Measurements from ENCODE around the gene RAB20. TPM values are rescaled to one million over a fixed set of nuclear protein-coding genes. Genes with fewer than 3 reads are reported as not detected.
"Not testable (repeated sequence)": the region's sequence is repeated elsewhere in the genome, so short reads cannot be mapped to it uniquely, and the experiment has no call there.

The RAB20 gene
- total RNA-seq, 2 experiments from 2014 or later: 8.8 to 9.9 TPM

DNA sequence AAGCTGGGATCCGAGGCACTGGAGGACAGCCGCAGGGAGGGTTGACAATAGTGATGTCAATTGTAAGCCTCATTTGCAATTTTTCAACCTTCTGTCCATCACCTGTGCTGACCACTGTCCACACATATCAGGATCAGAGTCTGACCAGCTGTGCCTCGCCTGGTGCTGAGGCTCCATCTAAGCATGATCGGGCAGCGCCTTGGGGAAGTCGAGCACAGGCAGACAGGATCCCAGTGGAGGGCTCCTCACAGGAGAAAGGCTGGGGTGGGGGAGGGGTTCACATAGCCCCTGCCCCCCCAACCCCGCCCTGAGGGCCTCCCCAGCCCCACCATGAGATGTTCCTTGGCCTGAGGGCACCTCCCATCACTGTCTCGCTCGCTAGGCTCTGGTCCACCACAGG is 60.3 kb downstream of the RAB20 start:
- peaks cover 3% of the 10 kb centered on the region for H3K27me3 Mint-ChIP-seq
- no peaks in the 10 kb centered on the region for H3K9me3 Mint-ChIP-seq
- H3K4me3 Mint-ChIP-seq: no peak overlapping the region
- ATAC-seq (ENCODE audit: low read depth) (no peak), DNase-seq (no peak)
- no peak overlapping the region for H3K27ac Mint-ChIP-seq
- no peaks in the 10 kb centered on the region for H3K4me1 Mint-ChIP-seq
- H3K36me3 Mint-ChIP-seq: no peaks in the 10 kb centered on the region
- POLR2A ChIA-PET: no interaction called here

DNA sequence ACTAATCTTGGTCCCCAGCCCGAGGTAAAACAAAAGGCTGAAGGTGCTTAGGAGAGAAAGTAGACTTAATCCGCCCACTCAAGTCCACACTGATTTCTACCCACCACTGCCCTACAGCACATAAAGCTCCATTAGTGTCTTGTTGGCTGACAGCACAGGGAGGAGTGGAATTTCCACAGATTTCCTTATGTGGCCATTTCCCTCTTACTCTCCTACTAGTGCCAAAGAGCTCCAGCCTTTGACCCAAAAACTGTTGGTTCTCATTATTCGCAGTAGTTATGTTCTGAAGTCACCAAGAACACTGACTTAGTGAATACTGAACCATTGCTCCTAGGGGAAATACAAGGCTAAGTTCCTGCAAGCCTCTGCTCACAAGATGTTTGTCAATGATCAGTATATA is 61.2 kb downstream of the RAB20 start:
- POLR2A ChIA-PET: no interaction called here
- Mint-ChIP-seq H3K9me3 (no peaks in the 10 kb centered on the region), H3K4me3 (no peak overlapping the region)

GRCh38 chr13:110499621-110500281 is 61.8 kb downstream of the RAB20 start:
- Mint-ChIP-seq H3K4me1 (no peaks in the 10 kb centered on the region), H3K9me3 (no peaks in the 10 kb centered on the region), H3K4me3 (no peak overlapping the region), H3K27ac (no peak overlapping the region), H3K27me3 (peaks cover 3% of the 10 kb centered on the region), H3K36me3 (no peaks in the 10 kb centered on the region)
- ATAC-seq (ENCODE audit: low read depth): no peak
- POLR2A ChIA-PET: no interaction called here
- DNase-seq: no peak

More for the DNA sequence above, 61.2 kb downstream of the RAB20 start:
- H3K4me1 Mint-ChIP-seq: no peaks in the 10 kb centered on the region
- no peaks in the 10 kb centered on the region for H3K36me3 Mint-ChIP-seq
- no peak for DNase-seq
- no peak overlapping the region for H3K27ac Mint-ChIP-seq
- peaks cover 3% of the 10 kb centered on the region for H3K27me3 Mint-ChIP-seq
- no peak for ATAC-seq (ENCODE audit: low read depth)

GRCh38 chr13:110498765-110499164 is 62.8 kb downstream of the RAB20 start:
- peaks cover 3% of the 10 kb centered on the region for H3K27me3 Mint-ChIP-seq
- no peak overlapping the region for H3K27ac Mint-ChIP-seq
- no peaks in the 10 kb centered on the region for H3K4me1 Mint-ChIP-seq
- POLR2A ChIA-PET: no interaction called here
- H3K36me3 Mint-ChIP-seq: no peaks in the 10 kb centered on the region
- no peak for DNase-seq
- ATAC-seq (ENCODE audit: low read depth): no peak
- H3K9me3 Mint-ChIP-seq: no peaks in the 10 kb centered on the region
- H3K4me3 Mint-ChIP-seq: no peak overlapping the region

DNA sequence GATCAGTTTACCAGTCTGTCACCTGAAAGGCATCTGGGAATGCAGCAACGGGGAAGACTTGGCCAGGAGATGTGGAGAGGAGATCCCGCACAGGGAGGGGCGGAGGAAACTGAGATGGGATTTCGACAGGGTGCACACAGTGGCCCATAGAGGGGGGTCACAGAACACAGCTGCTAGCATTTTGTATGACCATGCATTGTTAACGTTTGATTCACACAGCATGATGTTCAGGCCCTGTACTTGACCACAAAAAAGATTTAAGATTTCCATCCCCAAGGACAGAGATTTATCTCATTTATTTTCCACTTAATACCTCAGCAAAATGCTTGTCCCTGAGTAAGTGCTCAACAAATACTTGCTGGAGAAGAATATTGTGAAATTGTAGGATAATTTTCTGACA is 63.2 kb downstream of the RAB20 start:
- Mint-ChIP-seq H3K9me3 (no peaks in the 10 kb centered on the region), H3K4me3 (no peak overlapping the region), H3K4me1 (no peaks in the 10 kb centered on the region), H3K27ac (no peak overlapping the region), H3K36me3 (no peaks in the 10 kb centered on the region), H3K27me3 (peaks cover 3% of the 10 kb centered on the region)
- no peak for DNase-seq
- POLR2A ChIA-PET: no interaction called here
- ATAC-seq (ENCODE audit: low read depth): no peak

DNA sequence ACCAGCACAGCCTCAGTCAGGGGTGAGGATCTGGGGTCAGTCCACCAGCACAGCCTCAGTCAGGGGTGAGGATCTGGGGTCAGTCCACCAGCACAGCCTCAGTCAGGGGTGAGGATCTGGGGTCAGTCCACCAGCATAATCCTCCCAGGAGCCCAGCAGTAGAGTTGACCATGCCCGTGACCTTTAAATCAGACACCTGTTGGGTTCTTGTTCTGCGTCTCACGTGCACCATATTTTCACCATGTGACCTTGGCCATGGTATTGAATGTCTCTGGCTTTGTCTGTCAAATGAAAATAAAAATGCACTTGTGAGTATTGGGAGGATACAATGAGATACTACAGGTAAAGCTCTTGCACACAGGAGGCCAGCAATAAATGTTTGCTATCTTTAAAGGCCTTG is 63.6 kb downstream of the RAB20 start:
- POLR2A ChIA-PET; ATAC-seq (ENCODE audit: low read depth); H3K27ac Mint-ChIP-seq; H3K9me3 Mint-ChIP-seq; H3K4me3 Mint-ChIP-seq; H3K4me1 Mint-ChIP-seq; DNase-seq; H3K36me3 Mint-ChIP-seq; H3K27me3 Mint-ChIP-seq: not testable (repeated sequence)

GRCh38 chr13:110497003-110497402 is 64.5 kb downstream of the RAB20 start:
- H3K27ac Mint-ChIP-seq: no peak overlapping the region
- ATAC-seq (ENCODE audit: low read depth) (no peak), DNase-seq (no peak)
- peaks cover 3% of the 10 kb centered on the region for H3K27me3 Mint-ChIP-seq
- no peaks in the 10 kb centered on the region for H3K4me1 Mint-ChIP-seq
- H3K4me3 Mint-ChIP-seq: no peak overlapping the region
- POLR2A ChIA-PET: no interaction called here
- no peaks in the 10 kb centered on the region for H3K36me3 Mint-ChIP-seq
- no peaks in the 10 kb centered on the region for H3K9me3 Mint-ChIP-seq

GRCh38 chr13:110496281-110496680 is 65.2 kb downstream of the RAB20 start:
- Mint-ChIP-seq H3K36me3 (no peaks in the 10 kb centered on the region), H3K4me3 (no peak overlapping the region)
- POLR2A ChIA-PET: no interaction called here

GRCh38 chr13:110495881-110496280 is 65.6 kb downstream of the RAB20 start:
- Mint-ChIP-seq H3K4me3 (no peak overlapping the region), H3K36me3 (no peaks in the 10 kb centered on the region), H3K9me3 (no peaks in the 10 kb centered on the region), H3K4me1 (no peaks in the 10 kb centered on the region), H3K27ac (no peak overlapping the region), H3K27me3 (peaks cover 3% of the 10 kb centered on the region)
- DNase-seq (no peak), ATAC-seq (ENCODE audit: low read depth) (no peak)
- POLR2A ChIA-PET: no interaction called here

More at GRCh38 chr13:110496281-110496680, 65.2 kb downstream of the RAB20 start:
- peaks cover 3% of the 10 kb centered on the region for H3K27me3 Mint-ChIP-seq
- H3K9me3 Mint-ChIP-seq: no peaks in the 10 kb centered on the region
- H3K4me1 Mint-ChIP-seq: no peaks in the 10 kb centered on the region
- no peak for ATAC-seq (ENCODE audit: low read depth)
- no peak overlapping the region for H3K27ac Mint-ChIP-seq
- no peak for DNase-seq

DNA sequence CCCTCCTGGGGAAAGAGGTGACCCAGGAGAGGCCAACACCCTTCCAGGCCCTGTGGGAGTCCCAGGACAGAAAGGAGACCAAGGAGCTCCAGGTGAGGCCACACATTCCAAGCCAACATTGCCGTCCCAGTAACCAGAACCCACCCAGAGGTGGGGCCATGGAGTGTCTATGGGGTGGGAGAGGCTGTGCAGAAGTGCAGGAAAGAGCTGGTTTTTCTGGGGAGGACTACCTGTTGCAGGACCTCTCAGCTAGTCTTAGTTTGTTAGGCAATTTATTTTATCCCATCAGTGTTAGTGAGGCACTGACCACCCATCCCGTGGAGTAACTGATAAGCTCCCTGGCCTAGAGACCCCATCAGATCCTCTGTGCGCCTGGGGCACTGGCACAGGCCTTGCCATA is 66.1 kb downstream of the RAB20 start:
- POLR2A ChIA-PET: no interaction called here
- H3K36me3 Mint-ChIP-seq: no peaks in the 10 kb centered on the region
- no peak overlapping the region for H3K4me3 Mint-ChIP-seq

GRCh38 chr13:110493613-110494012 is 67.9 kb downstream of the RAB20 start:
- POLR2A ChIA-PET: no interaction called here

More for the DNA sequence above, 66.1 kb downstream of the RAB20 start:
- Mint-ChIP-seq H3K27ac (no peak overlapping the region), H3K9me3 (no peaks in the 10 kb centered on the region), H3K27me3 (peaks cover 3% of the 10 kb centered on the region), H3K4me1 (no peaks in the 10 kb centered on the region)
- ATAC-seq (ENCODE audit: low read depth): no peak
- no peak for DNase-seq

DNA sequence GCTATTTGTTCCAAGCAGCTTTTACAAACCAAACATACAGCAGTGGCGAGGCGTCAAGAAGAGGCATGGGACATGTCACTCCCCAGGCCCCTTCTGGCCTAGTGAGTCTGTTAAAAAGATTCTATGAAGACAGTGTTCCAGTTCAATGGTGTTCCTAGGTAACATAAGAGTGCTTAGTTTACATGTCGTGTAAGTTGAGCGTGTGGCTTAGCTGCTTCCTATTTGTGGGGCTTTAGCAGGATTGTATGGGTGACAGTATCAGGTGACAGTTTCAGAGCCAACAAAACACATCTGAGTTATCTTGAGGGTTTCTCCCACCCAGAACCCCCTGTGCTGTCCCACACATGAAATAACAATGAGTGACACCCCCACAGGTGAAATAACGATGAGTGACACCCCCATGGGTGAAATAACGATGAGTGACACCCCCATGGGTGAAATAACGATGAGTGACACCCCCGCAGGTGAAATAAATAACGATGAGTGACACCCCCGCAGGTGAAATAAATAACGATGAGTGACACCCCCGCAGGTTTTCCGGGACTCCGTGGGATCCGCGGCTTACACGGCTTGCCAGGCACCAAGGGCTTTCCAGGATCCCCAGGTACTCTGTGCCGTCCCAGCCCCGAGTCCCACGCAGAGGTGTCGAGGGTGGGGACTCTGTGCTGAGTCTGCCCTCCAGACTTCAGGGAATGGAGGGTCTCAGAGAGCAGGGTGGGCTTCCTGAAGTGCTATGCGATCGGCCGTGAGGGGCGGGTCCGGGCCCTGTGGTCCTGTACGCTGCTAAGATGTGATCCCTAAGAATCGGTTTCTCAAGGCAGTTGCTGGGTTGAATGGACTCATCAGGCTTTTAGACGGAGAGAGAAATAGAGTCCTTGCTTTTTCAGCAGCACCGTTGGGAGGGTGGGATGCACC is 68.6 kb downstream of the RAB20 start:
- Mint-ChIP-seq H3K9me3 (no peaks in the 10 kb centered on the region), H3K27me3 (peaks cover 4% of the 10 kb centered on the region), H3K36me3 (no peaks in the 10 kb centered on the region), H3K27ac (no peak overlapping the region), H3K4me1 (no peaks in the 10 kb centered on the region), H3K4me3 (no peak overlapping the region)
- POLR2A ChIA-PET: no interaction called here
- ATAC-seq (ENCODE audit: low read depth) (no peak), DNase-seq (no peak)

More at GRCh38 chr13:110493613-110494012, 67.9 kb downstream of the RAB20 start:
- H3K36me3 Mint-ChIP-seq: no peaks in the 10 kb centered on the region
- no peak overlapping the region for H3K27ac Mint-ChIP-seq
- no peak overlapping the region for H3K4me3 Mint-ChIP-seq
- ATAC-seq (ENCODE audit: low read depth) (no peak), DNase-seq (no peak)
- H3K4me1 Mint-ChIP-seq: no peaks in the 10 kb centered on the region
- peaks cover 4% of the 10 kb centered on the region for H3K27me3 Mint-ChIP-seq
- no peaks in the 10 kb centered on the region for H3K9me3 Mint-ChIP-seq

- POLR2A ChIA-PET: no interaction called here
- H3K36me3 Mint-ChIP-seq: no peaks in the 10 kb centered on the region
- no peak overlapping the region for H3K27ac Mint-ChIP-seq
- DNase-seq: no peak
- no peaks in the 10 kb centered on the region for H3K4me1 Mint-ChIP-seq
- no peak for ATAC-seq (ENCODE audit: low read depth)
- no peaks in the 10 kb centered on the region for H3K9me3 Mint-ChIP-seq
- peaks cover 4% of the 10 kb centered on the region for H3K27me3 Mint-ChIP-seq
- no peak overlapping the region for H3K4me3 Mint-ChIP-seq
Measured at GRCh38 chr13:110491869-110492678, 69.4 kb downstream of the RAB20 start.

Measured in activated naive CD8-positive, alpha-beta T cell treated with anti-CD3 and anti-CD28 coated beads, Interleukin-2, amount 10 ng/mL, durations not matched to agents 7 days and 5 days (primary cell).